Measurements from ENCODE around the gene NPY2R.

Gene NPY2R

DNA sequence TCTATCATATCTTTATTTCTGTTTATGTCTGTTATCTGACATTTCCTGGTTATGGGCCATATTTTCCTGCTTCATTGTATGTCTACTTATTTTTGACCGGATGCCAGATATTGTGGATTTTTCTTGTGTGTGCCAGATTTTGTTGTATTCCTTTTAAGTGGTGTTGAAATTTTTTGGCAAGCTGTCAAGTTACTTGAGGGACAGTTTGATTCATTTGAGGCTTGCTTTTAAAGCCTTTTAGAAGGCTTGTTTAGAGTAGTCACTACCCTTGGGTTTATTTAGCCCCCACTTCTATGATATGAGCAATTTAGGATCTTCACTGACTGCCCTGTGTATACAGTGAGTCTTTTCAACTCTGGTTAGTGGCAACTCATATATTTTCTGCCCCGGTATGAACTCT lies 29.2 kb upstream of the NPY2R start:
- ATAC-seq, result no peak
- TF ChIP-seq ISL1 (CRISPR knock-in tag; IDR thresholded peaks at IDR 0.05) (peak; percentile 67), ZNF565 (CRISPR knock-in tag; conservative IDR thresholded peaks at IDR 0.05; ENCODE audit: low read depth) (no peak)

- TF ChIP-seq PATZ1 (CRISPR knock-in tag; IDR thresholded peaks at IDR 0.05; ENCODE audit: borderline replicate concordance), result no peak
- no peak for TF ChIP-seq RARB (CRISPR knock-in tag; IDR thresholded peaks at IDR 0.05)
- TF ChIP-seq GLIS3 (CRISPR knock-in tag; IDR thresholded peaks at IDR 0.05), result no peak
- TF ChIP-seq, protein P1, sequence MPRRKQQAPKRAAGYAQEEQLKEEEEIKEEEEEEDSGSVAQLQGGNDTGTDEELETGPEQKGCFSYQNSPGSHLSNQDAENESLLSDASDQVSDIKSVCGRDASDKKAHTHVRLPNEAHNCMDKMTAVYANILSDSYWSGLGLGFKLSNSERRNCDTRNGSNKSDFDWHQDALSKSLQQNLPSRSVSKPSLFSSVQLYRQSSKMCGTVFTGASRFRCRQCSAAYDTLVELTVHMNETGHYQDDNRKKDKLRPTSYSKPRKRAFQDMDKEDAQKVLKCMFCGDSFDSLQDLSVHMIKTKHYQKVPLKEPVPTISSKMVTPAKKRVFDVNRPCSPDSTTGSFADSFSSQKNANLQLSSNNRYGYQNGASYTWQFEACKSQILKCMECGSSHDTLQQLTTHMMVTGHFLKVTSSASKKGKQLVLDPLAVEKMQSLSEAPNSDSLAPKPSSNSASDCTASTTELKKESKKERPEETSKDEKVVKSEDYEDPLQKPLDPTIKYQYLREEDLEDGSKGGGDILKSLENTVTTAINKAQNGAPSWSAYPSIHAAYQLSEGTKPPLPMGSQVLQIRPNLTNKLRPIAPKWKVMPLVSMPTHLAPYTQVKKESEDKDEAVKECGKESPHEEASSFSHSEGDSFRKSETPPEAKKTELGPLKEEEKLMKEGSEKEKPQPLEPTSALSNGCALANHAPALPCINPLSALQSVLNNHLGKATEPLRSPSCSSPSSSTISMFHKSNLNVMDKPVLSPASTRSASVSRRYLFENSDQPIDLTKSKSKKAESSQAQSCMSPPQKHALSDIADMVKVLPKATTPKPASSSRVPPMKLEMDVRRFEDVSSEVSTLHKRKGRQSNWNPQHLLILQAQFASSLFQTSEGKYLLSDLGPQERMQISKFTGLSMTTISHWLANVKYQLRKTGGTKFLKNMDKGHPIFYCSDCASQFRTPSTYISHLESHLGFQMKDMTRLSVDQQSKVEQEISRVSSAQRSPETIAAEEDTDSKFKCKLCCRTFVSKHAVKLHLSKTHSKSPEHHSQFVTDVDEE (CRISPR knock-in tag; IDR thresholded peaks at IDR 0.05), result no peak
- TF ChIP-seq ZNF70 (CRISPR knock-in tag; IDR thresholded peaks at IDR 0.05), result no peak
- TF ChIP-seq TOX (CRISPR knock-in tag; IDR thresholded peaks at IDR 0.05; ENCODE audit: borderline replicate concordance), result no peak
- no peak for TF ChIP-seq ARNTL (CRISPR knock-in tag; IDR thresholded peaks at IDR 0.05; ENCODE audit: borderline replicate concordance, low read depth)
- TF ChIP-seq, protein P2, sequence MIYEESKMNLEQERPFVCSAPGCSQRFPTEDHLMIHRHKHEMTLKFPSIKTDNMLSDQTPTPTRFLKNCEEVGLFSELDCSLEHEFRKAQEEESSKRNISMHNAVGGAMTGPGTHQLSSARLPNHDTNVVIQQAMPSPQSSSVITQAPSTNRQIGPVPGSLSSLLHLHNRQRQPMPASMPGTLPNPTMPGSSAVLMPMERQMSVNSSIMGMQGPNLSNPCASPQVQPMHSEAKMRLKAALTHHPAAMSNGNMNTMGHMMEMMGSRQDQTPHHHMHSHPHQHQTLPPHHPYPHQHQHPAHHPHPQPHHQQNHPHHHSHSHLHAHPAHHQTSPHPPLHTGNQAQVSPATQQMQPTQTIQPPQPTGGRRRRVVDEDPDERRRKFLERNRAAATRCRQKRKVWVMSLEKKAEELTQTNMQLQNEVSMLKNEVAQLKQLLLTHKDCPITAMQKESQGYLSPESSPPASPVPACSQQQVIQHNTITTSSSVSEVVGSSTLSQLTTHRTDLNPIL (CRISPR knock-in tag; IDR thresholded peaks at IDR 0.05; ENCODE audit: low read depth), result no peak
- no peak for TF ChIP-seq ISL1 (CRISPR knock-in tag; IDR thresholded peaks at IDR 0.05)
- TF ChIP-seq BACH2 (CRISPR knock-in tag; IDR thresholded peaks at IDR 0.05; ENCODE audit: borderline replicate concordance), result no peak
- TF ChIP-seq TCF4 (CRISPR knock-in tag; IDR thresholded peaks at IDR 0.05; ENCODE audit: borderline replicate concordance), result no peak
- no peak for TF ChIP-seq ZNF8 (CRISPR knock-in tag; IDR thresholded peaks at IDR 0.05)
- no peak for TF ChIP-seq CSDC2 (CRISPR knock-in tag; IDR thresholded peaks at IDR 0.05)
- TF ChIP-seq POU6F1 (CRISPR knock-in tag; IDR thresholded peaks at IDR 0.05; ENCODE audit: borderline replicate concordance, low read depth), result no peak
- TF ChIP-seq SNAI2 (CRISPR knock-in tag; IDR thresholded peaks at IDR 0.05), result no peak
- no peak for TF ChIP-seq OSR1 (CRISPR knock-in tag; IDR thresholded peaks at IDR 0.05)
- no peak for ATAC-seq
These were observed 21.5 kb upstream of the NPY2R start for GRCh38 chr4:155186972-155187371.

DNA sequence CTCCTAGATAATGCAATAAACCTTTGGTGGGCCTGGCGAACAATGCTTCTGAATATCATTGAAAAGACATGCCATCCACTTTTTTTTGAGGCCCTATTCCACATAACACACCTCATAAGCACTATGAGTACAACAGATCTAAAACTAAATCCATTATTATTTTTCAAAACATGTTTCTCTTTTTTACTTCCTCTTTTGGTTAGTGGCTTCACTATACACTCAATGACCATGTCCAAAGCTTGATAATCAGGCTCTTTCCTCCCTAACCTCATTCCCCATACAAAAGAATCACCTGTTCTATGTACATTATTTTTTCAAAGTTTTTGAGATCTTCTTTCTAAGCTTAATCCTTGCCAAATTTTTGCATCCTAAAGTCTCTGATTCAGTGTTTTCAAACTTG lies 20.4 kb upstream of the NPY2R start:
- no peak for ATAC-seq
- TF ChIP-seq ZFP30 (CRISPR knock-in tag; IDR thresholded peaks at IDR 0.05), result no peak
- TF ChIP-seq CSRNP3 (CRISPR knock-in tag; IDR thresholded peaks at IDR 0.05), result no peak
- TF ChIP-seq ZNF70 (CRISPR knock-in tag; IDR thresholded peaks at IDR 0.05), result no peak
- TF ChIP-seq SNAI2 (CRISPR knock-in tag; IDR thresholded peaks at IDR 0.05), result no peak
- no peak for TF ChIP-seq PPARA (CRISPR knock-in tag; IDR thresholded peaks at IDR 0.05; ENCODE audit: borderline replicate concordance)
- TF ChIP-seq, protein P1 (CRISPR knock-in tag; IDR thresholded peaks at IDR 0.05), result no peak
- TF ChIP-seq ZFP3 (CRISPR knock-in tag; IDR thresholded peaks at IDR 0.05), result no peak
- TF ChIP-seq CSDC2 (CRISPR knock-in tag; IDR thresholded peaks at IDR 0.05), result no peak
- no peak for TF ChIP-seq TCF4 (CRISPR knock-in tag; IDR thresholded peaks at IDR 0.05; ENCODE audit: borderline replicate concordance)
- TF ChIP-seq OSR1 (CRISPR knock-in tag; IDR thresholded peaks at IDR 0.05), result no peak
- TF ChIP-seq, protein P2 (CRISPR knock-in tag; IDR thresholded peaks at IDR 0.05; ENCODE audit: low read depth), result no peak
- TF ChIP-seq PATZ1 (CRISPR knock-in tag; IDR thresholded peaks at IDR 0.05; ENCODE audit: borderline replicate concordance), result no peak
- TF ChIP-seq TOX (CRISPR knock-in tag; IDR thresholded peaks at IDR 0.05; ENCODE audit: borderline replicate concordance), result no peak
- TF ChIP-seq ISL1 (CRISPR knock-in tag; IDR thresholded peaks at IDR 0.05), result no peak
- TF ChIP-seq ZNF565 (CRISPR knock-in tag; conservative IDR thresholded peaks at IDR 0.05; ENCODE audit: low read depth), result no peak

Measured in SK-N-SH treated with all-trans-retinoic acid at 6 μM for 48 hours (cell line).